GM18951 (cell line): ENCODE data around the gene MEIOSIN.
"Not testable (repeated sequence)": the region's sequence is repeated elsewhere in the genome, so short reads cannot be mapped to it uniquely, and the experiment has no call there.

Source experiments
- POLR2A ChIP-seq: IDR thresholded peaks from 4 replicates; pipeline ENCODE4 v1.6.1; 2011; ENCODE audit warnings: mild to moderate bottlenecking; ENCODE audit not compliant: insufficient read length, insufficient read depth; ENCODE audit errors: extremely low read depth
- in situ Hi-C: fragments of 300-500 bp; cut with MboI; formaldehyde crosslinking; loops from one replicate; pipeline ENCODE4 v1.12.0; 2022; ENCODE audit warnings: low sequenced_read_pairs, mixed read lengths, inconsistent platforms; ENCODE audit not compliant: unreplicated experiment

Gene MEIOSIN

GRCh38 chr19:45739498-45740439 lies 6.5 kb downstream of the MEIOSIN start:
- in situ Hi-C loops: no loop called here
- TF ChIP-seq POLR2A: no peak

GRCh38 chr19:45742969-45743368 lies 9.7 kb downstream of the MEIOSIN start:
- no peak for TF ChIP-seq POLR2A
- in situ Hi-C loops: no loop called here

- in situ Hi-C loops: no loop called here
- no peak for TF ChIP-seq POLR2A
Measured at GRCh38 chr19:45745606-45746005, 12.4 kb downstream of the MEIOSIN start.

- in situ Hi-C loops: no loop called here
Measured at GRCh38 chr19:45746866-45747265, 13.6 kb downstream of the MEIOSIN start.

GRCh38 chr19:45747513-45747912 lies 14.3 kb downstream of the MEIOSIN start:
- in situ Hi-C loops: no loop called here
- no peak for TF ChIP-seq POLR2A

More at GRCh38 chr19:45746866-45747265, 13.6 kb downstream of the MEIOSIN start:
- TF ChIP-seq POLR2A: no peak

GRCh38 chr19:45751483-45751882 lies 18.2 kb downstream of the MEIOSIN start:
- in situ Hi-C loops: not testable (repeated sequence)

- in situ Hi-C loops: no loop called here
- no peak for TF ChIP-seq POLR2A
Measured at GRCh38 chr19:45752639-45753038, 19.4 kb downstream of the MEIOSIN start.

GRCh38 chr19:45753548-45753947 lies 20.3 kb downstream of the MEIOSIN start:
- in situ Hi-C loops: no loop called here

GRCh38 chr19:45754323-45754722 lies 21.1 kb downstream of the MEIOSIN start:
- TF ChIP-seq POLR2A: no peak
- in situ Hi-C loops: no loop called here

More at GRCh38 chr19:45753548-45753947, 20.3 kb downstream of the MEIOSIN start:
- TF ChIP-seq POLR2A: no peak

GRCh38 chr19:45757695-45758094 lies 24.5 kb downstream of the MEIOSIN start:
- no peak for TF ChIP-seq POLR2A

GRCh38 chr19:45758921-45759320 lies 25.7 kb downstream of the MEIOSIN start:
- no peak for TF ChIP-seq POLR2A
- in situ Hi-C loops: no loop called here

More at GRCh38 chr19:45757695-45758094, 24.5 kb downstream of the MEIOSIN start:
- in situ Hi-C loops: no loop called here

GRCh38 chr19:45761714-45762113 lies 28.5 kb downstream of the MEIOSIN start:
- in situ Hi-C loops: no loop called here
- TF ChIP-seq POLR2A: no peak

GRCh38 chr19:45762870-45763631 lies 29.8 kb downstream of the MEIOSIN start:
- in situ Hi-C loops: no loop called here
- TF ChIP-seq POLR2A: no peak
